T-helper 1 cell (primary cell): ENCODE results near the gene BHLHA15.
A peak's percentile ranks its signal among the peaks of the same experiment; 100 is the strongest.
"Not testable (repeated sequence)": the region's sequence is repeated elsewhere in the genome, so short reads cannot be mapped to it uniquely, and the experiment has no call there.

Experiments used
- DNase-seq, 5 donors: peaks; one replicate each; pipeline ENCODE4 v3.0.0-alpha.2; 2012 to 2020

BHLHA15 gene

DNA sequence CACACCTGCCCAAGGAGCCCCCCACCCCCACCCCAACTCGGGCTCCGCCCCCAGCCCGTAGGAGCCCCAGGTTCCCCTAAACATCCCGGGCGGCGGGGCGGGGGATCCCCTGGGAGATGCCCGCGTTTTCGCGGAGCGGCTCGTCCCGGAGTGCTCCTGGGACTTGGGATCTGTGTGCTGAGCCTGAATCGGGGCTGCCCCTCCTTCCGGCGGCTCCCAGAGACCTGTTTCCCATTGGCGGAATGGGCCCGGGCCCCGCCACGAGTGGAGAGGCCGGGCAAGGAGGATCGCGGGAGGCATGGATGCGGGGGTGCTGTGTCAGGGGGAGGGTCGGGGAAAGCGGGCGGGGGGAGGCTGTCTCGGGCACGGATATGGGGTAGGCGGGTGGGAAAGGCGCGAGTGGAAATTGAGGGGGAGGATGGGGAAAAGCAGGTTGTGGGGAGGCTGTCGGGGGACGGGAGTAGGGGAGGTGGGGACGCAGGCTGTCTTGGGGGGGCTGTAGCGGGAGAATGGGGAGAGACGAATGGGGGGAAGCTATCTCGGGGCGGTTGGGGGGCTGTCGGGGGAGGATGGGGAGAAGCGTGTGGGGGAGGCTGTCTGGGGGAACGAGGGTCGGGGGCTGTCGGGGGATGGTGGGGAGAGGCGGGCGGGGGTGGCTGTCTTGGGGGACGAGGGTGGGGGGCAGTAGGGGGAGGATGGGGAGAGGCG, 572 bp upstream of the BHLHA15 start:
- DNase-seq: no peak

- no peak for DNase-seq
Measured at GRCh38 chr7:98211676-98212531, 665 bp downstream of the BHLHA15 start.

DNA sequence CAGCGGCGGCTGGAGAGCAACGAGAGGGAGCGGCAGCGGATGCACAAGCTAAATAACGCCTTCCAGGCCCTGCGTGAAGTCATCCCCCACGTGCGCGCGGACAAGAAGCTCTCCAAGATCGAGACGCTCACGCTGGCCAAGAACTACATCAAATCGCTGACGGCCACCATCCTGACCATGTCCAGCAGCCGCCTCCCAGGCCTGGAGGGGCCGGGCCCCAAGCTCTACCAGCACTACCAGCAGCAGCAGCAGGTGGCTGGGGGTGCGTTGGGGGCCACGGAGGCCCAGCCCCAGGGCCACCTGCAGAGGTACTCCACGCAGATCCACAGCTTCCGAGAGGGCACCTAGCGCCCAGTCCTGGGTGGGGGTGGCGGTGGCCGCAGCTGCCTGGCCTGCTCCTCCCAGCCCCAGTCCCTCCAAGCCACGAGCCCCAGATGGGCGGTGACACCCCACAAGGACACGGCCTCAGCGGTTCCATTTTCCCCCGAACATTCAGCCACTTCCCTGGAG, 1.3 kb downstream of the BHLHA15 start:
- no peak for DNase-seq

- DNase-seq: no peak
Measured at GRCh38 chr7:98213296-98213887, 2.2 kb downstream of the BHLHA15 start.

- no peak for DNase-seq
Measured at GRCh38 chr7:98213888-98214810, 2.9 kb downstream of the BHLHA15 start.

- no peak for DNase-seq
Measured at GRCh38 chr7:98214811-98215321, 3.6 kb downstream of the BHLHA15 start.

DNA sequence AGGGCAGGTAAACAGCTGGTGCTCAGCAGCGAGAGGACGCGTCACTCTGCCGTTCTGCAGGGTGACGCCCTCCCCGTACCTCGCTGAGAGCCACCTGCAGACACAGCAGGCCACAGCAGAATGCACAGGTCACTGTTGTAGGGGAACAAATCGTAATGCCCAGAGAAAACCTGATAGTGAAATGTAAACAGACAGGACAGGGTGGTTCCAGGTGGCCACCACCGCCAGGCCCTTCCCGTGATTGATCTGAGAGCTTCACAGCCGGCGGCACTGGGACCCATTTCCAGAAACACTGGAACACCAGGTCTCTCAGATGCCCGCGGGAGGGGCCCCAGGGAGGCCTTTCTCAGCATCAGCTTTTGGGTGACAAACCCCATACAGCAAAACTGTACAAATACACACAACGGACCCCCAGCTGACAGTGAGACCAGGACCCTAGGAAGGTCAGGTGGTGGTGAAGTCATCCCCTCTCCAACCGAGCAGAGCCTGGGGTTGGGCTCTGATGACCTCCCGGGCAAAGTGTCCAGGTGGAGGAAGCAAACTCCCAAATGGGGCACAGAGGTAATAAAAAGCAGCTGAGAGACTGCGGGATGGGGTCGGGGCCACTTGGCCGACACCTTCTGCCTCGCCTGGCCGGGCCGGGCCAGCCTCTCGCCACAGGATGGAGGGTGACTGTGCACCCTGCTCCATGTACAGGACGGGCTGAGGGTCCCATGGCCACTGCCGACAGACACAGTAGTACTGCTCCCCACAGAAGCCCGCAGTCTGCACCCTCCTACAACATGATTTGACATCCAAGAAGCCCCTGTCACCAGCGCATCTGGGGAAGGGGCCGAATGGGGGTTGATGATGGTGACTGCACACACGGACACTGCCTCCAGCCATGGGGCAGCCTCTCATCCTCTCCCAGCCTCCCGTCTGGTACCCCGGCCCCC, 4.6 kb downstream of the BHLHA15 start:
- no peak for DNase-seq

DNA sequence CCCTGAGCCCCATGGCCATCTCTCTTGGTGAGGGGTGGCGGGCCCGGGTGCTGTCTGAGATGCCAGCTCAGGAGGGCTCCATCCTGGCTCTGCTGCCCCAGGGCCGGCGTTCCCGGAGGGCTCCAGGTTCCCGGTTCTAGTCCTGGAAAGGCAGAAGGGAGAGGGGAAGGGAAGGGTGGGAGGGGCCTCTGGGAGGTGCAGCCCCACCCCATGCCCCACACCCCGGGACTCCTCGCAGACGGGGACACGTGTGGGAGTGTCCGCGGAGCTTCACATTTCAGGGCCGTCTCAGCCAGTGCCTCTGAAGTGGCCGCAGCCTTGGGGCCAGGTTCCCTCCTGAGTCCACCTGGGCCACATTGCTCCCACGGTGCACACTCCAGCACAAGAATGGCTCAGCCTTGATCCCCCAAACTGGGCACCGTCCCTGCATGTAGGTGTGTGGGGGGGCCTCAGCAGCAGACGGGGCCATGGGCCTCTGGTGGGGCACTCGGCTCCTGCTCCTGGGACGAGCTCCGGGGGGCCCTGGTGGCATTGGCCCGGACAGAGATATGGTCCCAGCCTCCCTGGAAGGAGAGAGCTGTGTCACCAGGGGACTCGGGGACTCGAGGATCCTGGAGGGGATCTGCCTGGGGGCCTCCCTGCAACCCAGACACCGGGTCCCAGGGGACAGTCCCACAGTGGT, 5.8 kb downstream of the BHLHA15 start:
- DNase-seq: no peak

DNA sequence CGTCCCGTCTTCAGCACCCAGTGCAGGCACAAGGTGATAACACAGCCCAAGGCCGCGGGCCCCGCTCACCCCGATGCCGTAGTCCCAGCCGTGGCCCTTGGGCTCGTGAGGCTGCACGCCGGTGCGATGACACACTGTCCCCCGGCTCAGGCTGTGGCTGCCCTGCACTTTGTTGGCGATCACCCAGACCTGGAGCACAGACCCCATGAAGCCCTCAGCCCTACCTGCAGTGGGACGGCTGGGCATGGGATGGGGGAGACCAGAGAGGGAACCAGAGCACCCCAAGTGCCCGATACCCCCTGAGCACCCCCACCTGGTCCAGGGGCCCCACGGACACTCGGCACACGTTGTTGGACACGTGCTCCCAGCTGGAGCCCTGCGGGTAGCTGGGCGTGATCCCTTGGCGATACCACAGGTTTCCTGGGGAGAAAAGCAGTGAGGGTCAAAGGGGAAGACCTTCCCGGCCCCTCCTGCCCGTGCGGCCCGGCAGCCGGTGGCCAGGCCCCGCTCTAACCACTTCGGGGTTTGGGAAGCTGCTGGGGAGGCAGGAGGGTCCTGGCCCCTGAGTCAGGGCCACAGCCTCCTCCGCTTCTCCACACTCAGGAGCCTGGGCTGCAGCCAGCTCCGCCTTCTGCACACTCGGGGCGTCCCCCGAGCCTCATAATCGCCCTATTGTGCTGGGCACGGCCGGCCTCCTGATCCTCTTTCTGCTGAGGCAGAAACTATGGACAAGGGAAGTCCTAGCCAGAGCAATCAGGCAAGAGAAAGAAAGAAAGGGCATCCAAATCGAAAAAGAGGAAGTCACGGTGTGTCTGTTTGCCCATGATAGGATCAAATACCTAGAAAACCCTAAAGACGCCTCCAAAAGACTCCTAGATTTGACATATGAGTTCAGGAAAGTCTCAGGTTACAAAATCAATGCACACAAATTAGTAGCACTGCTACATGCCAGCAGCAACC, 6.7 kb downstream of the BHLHA15 start:
- DNase-seq: no peak

- not testable (repeated sequence) for DNase-seq
Measured at GRCh38 chr7:98219382-98219781, 8.1 kb downstream of the BHLHA15 start.

DNA sequence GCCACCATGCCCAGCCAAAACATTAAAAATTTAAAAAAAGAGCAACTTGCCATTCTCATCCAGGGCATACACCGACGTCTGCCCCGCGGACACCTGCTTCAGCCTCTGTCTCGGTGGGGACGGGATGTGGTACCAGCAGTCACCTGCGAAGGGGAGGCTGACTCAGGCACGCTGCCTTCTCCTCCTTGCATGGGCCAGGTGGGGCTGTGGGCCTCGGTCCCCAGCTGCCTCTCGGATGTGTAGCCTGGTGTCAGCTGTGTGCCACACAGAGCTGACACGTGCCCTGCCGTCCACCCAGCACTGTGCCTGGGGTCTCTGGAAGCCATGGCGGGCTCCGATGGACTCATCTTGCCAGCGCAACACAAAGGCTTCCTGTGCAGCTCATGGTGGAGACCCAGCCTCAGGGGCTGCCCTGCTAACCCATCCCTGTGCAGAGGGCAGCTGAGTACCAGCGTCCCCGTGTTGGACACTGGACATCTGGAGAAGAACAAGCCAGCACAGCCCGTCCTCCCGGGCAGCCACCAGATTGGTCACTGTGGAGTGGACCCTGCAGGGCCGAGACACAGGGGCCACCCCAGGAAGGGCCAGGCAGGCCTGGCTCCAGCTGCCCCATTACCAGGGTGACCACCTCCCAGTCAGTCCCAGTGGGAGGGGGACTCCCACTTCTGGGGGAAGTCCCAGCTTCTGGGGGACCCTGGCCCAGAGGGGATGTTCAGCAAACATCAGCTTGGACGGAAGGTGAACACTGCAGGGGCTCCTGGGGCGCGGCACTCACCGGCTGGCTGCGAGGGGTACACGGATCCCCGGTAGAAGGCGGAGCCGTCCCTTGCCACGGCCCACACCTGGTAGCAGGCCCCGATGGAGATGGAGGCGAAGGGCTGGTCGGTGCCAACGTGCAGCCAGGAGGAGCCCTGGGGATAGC, 10.6 kb downstream of the BHLHA15 start:
- no peak for DNase-seq

GRCh38 chr7:98222533-98223195, 11.4 kb downstream of the BHLHA15 start:
- no peak for DNase-seq

DNA sequence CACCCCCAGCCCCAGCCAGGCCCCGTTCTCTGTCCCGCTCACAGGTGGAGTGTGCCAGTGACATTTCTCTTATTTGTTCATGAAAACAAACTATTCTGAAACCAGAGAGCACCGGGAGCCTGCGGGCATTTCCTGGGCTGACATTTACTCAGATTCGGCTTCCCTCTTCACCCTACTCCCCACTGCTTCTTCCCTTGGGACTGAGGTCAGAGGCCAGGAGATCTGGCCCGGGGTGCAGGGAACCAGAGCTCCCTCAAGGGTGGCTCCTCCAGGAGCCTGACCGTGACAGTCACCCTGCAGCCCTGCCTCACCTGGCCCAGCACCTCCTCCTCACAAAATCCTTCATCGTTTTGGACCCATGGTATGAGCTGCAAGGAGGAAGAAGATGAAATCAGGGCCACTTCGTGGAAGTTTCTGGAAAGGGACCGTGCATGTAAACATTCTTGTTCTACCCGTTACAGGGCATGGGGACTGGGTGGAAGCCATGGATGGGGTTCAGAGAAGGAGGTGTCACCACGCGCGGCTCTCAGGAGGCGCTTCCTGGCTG, 12.2 kb downstream of the BHLHA15 start:
- no peak for DNase-seq

- DNase-seq: peak in 1 of 5 donors; percentile 12
Measured at GRCh38 chr7:98223898-98224700, 12.9 kb downstream of the BHLHA15 start.

GRCh38 chr7:98224701-98225181, 13.5 kb downstream of the BHLHA15 start:
- DNase-seq: no peak
